NK-92 (cell line): ENCODE measurements around the gene ECHDC1.
"Not testable (repeated sequence)": the region's sequence is repeated elsewhere in the genome, so short reads cannot be mapped to it uniquely, and the experiment has no call there.

Source experiments
- DNase-seq: peaks from one replicate; lab custom pipeline; 2025; ENCODE audit not compliant: unreplicated experiment; lab: John Stamatoyannopoulos, UW

The ECHDC1 gene, protein sequence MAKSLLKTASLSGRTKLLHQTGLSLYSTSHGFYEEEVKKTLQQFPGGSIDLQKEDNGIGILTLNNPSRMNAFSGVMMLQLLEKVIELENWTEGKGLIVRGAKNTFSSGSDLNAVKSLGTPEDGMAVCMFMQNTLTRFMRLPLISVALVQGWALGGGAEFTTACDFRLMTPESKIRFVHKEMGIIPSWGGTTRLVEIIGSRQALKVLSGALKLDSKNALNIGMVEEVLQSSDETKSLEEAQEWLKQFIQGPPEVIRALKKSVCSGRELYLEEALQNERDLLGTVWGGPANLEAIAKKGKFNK

DNA sequence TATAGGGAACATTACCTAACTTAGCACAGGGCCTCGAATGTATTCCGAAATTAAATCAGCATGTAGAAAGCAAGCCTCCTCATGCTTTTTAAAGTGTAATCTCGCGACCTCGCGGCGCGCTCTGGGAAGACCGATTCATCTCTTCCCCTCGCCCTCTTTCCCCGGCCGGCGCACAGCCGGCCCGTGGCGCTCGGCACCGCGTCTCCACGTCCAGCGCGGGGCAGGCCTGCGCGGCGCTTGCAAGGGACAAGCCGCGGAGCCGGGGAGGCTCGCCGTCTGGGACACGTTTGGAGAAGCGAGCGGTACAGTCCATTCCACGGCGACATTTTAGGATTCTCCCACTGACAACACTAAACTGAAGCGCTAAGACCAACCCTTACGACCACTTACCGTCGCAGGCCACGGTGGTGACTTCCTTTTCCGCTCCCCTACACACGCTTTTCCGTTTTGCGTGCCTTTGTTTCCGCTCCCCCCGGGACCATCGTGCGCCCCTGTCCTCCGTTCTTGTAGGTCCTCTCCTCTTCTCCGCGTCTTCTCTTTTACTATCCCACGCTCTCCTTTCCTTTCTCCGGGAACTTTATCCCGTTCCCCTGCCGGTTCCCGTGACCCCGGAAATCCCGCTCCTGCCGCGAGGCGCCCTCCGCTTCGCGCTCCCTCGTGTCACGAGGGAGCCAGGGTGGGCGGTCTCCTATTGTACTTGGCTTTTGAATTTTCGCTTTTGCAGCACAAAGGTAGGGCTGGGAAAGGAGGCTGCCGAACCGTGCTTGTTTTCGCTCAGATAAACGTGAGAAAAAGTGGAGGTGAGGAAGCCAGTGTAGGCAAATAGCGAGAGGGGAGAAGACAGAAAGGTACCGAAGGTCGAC is at the start of gene ECHDC1:
Gene ECHDC1 (minus strand): TSS at position 664 of the 863 bp plus-strand sequence. CDS start 12,581 bp downstream, outside the sequence.
- DNase-seq: no peak

DNA sequence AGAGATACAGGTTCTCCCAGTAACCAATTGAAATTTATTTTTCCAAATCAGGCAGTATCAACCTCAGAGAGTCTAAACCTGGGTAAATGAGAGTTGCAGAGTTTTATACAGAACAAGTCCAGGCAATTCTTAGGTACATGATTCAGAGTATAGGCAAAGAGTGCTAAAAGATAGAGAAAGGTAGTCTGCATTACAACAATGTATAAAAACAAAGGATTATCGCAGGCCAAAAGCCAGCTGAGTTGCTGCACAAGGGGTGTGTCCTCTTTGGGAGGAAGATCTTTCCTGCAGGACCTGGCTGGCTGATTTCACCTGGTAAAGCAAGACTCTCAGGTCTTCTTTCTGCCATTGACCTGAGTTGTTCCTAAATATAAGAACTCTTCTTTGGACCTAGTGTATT is 48.9 kb upstream of the ECHDC1 start:
- DNase-seq: no peak

DNA sequence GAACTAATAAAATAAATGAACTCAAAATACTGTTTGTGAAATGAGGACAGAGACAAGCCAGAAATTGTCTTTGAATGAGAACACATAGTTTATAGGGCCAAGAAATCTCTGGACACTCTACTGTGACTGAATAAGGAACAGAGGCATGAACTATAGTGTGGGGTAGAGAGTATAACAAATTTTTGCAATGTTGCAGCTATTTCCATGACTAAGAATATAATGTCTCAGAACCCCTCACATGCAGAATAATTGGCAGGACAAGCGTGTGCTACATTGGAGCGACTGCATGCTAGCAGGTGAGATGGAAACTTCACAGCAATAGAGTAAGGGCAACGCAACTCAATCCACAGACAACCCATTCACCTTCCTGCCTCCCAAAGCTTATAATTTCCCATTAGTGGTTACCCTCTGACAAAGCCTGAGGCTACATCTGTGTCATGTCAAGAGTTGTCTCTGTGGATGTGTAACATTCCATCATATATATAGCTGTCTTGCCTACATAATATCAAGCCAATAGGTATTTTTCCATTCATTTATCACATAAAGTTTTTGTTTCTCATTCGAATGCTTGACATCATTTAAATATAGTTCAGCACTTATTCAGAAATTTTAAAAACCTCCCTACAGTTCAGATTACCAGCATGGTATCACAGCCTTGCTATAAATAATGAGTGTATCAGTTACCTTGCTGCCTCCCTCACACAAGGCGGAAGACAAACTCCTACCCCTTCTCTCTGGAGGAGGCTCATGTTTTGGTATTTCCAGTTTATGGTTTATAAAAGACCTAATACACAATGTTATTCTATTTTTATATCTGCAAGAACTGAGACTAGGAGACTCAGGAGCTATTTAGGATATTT is 47.9 kb upstream of the ECHDC1 start:
- DNase-seq: no peak

DNA sequence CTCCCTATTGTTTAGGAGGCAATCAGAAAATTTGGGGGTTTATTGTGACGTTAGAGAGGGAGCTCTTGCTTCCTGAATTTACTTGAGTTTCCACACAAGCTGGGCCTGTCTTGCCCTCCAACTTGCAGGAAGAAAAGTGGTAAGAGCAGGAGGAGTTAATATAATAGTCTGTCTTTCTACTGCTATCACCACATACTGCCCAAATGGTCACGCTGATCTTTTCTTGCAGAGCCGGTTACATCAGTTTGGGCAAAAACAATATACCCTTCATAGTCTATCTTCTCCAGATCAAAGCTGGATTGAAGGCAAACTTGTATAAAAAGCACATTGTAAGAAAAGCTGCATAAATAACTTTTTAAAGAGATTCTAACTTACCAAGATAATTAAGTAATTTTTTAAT is 46.3 kb upstream of the ECHDC1 start:
- DNase-seq: no peak

DNA sequence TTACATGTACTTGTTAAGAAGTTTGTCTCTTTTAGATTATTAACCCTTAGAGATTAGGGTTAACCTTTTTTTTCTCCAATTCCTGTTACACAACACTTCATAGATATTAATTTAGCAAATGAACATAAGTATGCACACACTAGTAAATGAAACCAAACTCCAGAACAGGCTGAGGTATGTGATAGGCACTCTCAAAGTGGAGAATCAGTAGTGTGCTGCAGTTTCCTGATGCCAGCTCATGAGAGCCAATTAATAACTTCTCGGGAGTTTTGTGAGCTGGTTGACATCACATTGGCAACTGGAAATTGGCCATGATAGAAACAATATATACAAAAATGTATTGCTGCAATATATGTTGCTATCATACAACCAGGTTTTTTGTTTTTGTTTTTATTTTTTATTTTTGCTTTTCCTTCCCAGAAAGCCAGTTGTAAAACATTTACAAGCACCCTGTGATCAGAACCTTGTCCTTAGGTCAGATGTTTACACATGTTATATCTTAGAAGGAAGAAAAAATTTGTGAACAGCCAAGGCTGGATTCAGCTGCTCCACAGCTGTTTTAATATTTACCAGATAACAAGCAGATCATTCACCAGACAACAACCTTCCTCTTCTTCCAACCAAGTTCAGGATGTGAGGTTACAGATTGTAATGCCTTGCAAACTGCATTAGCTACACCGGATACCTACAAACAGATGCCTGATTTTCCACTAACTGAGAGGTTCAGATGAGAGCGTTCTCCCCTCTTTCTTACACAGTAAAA is 42.4 kb upstream of the ECHDC1 start:
- DNase-seq: no peak

DNA sequence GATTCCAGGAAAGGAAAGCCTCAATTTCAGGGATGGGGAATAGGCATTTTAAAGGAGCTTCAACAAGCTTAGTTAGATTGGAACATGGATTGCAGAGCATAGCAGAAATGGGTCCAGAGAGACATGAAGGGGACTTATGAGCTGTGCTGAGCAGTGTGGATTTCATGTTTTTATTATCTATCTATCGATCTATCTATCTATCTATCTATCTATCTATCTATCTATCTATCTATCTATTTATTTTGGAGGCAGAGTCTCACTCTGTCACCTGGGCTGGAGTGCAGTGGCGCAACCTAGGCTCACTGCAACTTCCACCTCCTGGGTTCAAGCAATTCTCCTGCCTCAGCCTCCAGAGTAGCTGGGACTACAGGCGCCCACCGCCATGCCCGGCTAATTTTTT is 41.4 kb upstream of the ECHDC1 start:
- DNase-seq: not testable (repeated sequence)

DNA sequence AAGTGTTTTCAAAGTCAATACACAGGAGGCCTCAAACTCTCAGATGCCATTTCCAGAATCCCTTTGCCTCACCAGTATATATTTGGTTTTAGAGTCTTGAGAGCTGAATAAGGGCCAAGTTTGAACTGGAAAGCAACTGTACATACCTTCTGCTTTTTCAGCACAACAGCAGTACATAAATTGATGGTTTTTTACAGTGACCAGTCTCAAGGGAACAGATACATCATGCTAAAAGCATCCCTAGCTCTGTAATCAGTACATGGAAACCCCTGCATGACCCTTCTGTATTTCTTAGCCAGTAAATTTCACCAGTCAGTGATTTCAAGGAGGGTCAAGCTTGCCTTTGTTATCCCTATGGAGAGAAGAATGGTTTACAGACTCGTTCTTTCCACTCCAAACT is 40.6 kb upstream of the ECHDC1 start:
- DNase-seq: no peak

DNA sequence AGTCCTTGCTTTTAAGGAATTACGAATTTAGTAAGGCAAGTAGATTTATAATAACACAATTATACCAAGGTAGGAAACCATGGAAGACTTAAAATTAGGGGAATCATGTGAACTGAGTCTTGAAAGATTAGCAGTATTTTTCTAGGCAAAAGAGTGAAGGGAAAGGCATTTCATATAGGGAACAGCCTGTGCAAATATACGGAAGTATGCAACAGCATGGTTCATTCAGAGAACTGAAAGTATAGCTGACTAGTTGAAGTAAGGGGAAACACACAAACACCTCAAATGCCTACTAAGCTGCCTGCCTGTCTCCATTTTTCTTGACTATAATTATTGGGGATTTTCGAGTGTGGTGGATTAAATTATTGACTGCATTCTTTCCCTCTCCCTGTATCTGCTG is 39.0 kb upstream of the ECHDC1 start:
- no peak for DNase-seq

DNA sequence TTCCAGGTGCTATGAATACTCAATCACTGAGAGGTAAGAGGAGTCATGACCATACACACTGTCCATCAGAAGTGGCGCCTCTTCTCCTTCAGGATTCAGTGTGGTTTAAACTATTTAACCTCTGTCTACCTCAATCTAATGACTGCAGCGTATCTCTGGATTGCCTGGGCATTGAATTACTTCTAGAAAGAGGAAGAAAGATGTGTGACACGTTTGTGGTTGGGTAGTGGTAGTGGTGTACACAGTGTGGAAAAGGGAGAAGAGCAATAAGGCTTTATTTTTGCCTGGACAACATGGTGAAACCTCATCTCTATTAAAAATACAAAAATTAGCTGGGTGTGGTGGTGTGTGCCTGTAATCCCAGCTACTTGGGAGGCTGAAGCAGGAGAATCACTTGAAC is 38.0 kb upstream of the ECHDC1 start:
- DNase-seq: no peak

DNA sequence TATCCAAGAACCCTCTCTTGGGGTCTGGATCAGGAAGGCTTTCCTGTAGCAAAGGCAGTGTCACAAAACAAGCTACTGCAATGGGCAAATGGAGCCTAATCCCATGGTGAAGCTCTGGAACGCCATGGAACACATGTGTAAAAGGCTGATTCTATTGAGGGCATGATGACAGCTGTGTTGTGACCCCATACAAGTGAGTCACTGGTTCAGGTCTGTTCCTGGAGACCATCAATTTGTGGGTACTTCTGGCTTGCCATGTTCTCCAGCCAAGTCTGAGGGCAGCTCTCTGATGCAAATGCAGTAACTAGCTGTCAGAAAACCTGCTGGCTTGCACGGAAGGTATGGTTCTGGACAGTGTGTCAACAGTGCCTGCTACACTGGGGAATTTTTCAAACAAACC is 33.3 kb upstream of the ECHDC1 start:
- DNase-seq: no peak

DNA sequence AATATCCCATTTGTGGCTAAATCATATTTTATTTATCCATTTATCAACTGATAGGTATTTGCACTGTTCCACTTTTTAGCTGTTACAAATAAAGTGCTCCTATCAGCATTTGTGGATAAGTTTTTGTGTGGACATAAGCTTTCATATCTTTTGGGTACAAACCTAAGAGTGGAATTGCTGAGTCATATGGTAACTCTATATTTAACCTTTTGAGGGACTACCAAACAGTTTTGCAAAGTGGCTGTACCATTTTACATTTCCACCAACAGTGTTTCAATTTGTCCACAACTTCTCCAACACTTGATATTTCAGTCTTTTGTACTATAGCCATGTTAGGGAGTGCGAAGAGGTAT is 23.6 kb upstream of the ECHDC1 start:
- no peak for DNase-seq

DNA sequence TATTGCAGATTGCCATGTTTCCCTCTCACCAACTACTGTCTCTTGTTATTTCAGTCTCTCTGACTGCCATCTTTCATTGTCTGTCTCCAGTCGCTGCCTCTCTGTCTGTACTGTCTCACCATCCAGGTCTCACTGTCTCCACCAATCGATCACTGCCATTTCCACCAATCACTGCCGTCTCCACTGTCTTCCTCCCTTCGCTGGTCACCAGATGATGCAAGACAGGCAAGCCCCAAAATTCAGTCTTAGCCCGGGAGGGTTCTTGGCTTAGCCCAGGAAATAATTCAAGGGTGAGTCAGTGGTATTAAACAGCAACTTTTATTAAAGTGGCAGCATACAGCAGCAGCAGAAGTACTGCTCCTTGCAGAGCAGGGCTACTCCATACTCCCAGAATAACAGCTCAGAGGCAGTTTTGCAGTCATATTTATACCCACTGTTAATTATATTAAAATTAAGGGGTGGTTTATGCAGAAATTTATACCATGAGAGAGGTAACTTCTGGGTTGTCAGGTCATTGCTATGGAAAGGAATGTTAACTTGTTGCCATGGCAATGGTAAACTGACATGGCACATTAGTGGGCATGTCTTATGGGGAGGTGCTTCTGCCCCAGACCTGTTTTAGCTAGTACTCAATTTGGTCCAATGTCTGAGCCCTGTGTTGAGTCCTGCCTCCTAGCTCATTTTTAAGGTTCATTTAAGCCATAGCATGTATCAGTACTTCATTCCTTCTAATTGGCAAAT is 23.0 kb upstream of the ECHDC1 start:
- DNase-seq: no peak

DNA sequence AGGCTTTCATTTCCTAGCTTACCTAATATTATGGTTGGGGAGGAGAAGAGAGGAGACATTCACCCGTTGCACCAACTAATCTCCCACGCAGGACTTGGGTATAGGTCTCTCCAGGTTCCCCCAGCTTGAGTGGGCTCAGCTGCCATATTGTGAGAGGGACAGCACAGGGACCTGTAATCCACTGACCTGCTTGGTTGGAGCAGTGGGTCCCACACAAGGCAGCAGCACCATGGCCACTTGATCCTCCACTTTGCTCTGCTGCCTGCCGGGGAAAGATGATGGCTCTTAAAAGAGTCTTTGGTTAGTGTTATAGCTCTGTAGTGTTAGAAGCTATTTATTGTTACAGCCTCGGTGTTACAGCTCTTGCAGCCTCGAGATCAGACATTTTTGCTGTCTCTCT is 22.5 kb upstream of the ECHDC1 start:
- no peak for DNase-seq

DNA sequence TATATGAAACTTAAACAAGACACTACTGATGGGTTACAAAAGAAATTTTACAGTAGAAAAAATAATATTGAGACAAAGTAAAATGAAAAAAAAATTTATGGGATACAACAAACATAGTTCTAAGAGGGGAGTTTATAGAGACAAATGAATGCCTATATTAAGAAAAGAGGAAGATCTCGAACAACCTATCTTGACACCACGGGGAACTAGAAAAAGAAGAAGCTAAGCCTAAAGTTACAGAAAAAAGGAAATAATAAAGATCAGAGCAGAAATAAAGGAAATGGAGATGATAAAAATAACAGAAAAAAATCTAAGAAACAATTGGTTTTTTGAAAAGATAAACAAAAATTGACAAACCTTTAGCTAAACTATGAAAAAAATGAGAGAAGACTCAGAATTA is 9.1 kb upstream of the ECHDC1 start:
- no peak for DNase-seq

DNA sequence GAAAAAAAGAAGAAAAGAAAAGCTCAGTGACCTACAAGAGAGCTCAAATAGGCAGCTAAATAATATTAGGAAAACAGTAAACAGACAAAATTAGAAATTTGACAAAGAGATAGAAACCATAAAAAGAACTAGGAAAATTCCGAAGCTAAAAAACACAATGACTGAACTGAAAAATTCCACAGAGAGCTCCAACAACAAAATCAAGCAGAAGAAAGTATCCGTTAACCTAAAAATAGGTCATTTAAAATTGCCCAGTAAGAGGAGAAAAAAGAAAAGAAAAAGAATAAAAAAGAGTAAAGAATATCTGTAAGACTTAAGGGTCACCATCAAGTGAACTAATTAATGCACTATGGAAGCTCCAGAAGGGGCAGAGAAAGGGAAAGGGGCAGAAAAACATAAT is 6.6 kb upstream of the ECHDC1 start:
- DNase-seq: no peak

DNA sequence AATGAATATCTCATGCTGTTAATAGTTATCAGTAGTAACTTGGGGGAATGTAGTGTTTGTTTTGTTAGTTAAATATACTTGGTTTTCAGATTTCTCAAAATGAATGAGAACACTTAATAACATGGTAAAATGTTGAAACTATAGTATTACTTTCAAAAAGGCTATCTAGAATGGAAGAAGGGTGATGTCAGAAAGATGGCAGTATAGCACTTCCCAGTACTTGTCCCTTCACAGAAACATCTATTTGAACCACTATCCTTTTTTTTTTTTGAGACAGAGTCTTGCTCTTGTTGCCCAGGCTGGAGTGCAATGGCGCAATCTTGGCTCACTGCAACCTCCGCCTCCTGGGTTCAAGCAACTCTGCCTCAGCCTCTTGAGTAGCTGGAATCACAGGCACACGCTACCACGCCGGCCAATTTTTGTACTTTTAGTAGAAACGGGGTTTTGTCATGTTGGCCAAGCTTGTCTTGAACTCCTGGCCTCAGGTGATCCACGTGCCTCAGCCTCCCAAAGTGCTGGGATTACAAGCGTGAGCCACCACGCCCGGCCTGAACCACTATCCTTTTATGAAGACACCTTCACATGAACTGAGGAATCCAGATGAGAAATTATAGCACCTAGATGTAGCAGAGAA is 4.7 kb upstream of the ECHDC1 start:
- no peak for DNase-seq

DNA sequence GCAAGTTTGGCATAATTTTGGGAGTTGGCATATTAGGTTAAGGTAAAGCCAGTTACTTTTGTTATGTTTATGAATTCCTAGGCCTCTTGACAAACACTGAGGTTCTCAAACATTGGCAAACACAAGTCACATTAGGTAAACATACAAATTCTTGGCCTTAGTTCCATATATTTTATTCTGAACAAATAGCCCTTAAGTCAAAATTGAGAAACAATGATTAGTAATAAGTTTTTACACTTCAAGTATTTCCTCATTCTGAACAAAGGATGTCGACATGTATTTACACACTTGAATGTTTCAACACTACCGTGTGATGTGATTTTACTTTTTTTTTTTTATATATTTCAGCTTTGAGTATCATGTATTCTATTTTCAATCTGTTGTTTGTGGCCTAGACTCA is 3.8 kb upstream of the ECHDC1 start:
- DNase-seq: no peak

DNA sequence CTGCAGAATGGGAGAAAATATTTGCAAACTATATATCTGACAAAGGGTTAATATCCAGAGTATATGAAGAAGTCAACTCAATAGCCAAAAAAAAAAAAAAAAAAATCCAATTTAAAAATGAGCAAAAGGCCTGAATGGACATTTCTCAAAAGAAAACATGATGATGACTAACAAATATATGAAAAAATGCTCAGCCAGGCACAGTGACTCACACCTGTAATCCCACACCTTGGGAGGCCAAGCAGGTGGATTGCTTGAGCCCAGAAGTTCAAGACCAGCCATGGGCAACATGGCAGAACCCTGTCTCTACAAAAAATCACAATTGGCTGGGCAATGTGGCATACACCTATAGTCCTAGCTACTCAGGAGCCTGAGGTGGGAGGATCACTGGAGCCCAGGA is 2.1 kb upstream of the ECHDC1 start:
- DNase-seq: no peak

DNA sequence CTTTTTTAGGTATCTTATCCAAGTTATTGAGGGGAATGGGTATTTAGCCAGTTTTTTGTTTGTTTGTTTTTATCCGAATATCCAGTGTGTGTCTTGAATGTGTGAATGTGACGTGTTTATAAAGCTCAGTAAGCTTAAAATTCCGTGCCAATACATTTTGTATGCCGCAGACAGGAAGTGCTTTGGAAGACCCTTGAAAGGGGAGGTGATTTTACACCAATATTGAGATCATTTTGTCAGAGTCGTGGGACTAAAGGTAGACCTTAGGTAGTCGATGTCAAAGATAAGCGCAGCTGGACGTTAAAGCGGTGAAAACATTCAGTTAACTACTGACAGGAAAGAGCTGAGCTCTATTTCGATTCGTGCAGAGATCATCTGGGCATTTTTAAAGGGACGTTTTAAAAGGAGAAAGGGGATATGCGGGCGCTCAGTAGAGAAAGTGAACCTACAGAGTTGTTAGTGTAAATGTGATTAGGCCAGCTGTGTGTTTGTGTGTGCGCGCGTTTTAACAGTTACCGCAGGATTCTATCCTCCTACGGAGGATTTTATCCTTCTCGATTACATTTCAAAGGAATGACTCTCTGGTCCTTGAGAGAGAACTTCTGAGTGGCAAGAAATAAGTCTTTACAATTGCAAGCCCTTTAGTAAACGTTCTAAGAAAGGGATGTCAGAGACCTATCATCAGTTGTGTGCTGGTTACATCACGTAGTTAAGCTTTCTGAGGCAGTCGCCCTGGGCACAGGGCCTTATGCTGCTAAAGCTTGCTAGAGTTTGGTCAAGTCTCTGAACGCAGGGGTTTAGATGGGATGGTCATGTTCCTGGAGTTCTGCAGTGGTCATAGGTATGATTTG is 625 bp upstream of the ECHDC1 start:
- no peak for DNase-seq
